ENCODE measurements around the gene FAM193B. TPM values are rescaled to one million over a fixed set of nuclear protein-coding genes. Genes with fewer than 3 reads are reported as not detected.

FAM193B gene
- total and polyA plus RNA-seq, 9 of the 15 experiments (the other 6 are each of a cell fraction or from before 2014, with no cell fraction given) = 4.4 to 76.4 (median 37.3) TPM

DNA sequence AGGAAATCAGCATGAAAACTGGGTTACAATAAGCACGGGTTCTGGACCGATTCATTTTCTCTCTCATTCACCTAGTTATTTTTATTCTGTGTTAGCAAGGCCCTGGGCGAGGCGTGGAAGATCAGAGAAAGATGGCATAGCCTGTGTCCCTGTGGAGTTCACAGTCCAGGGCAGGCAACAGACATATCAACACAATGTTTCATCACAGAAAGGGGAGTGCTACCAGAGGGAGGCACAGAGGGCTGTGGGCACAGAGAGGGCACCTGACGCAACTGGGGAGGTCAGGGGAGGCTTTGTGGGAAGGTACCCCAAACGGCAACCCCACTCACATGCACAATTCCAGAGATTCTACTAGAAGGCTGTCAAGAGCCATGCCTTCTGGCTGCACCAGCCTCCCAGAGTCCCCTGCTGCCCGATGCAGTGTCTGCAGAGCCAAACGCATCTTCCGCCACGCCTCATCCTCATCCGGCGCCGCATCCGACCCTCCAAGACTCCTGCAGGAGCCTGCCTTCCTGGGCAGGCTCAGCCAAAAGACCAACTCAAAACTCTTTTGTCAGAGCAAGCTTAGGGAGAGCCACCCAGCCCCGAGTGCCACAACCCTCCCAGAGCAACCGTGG, 1.4 kb downstream of the FAM193B start:
- CTCF ChIA-PET (ENCODE audit: low intra/inter-chr PET ratio) = no interaction called here

DNA sequence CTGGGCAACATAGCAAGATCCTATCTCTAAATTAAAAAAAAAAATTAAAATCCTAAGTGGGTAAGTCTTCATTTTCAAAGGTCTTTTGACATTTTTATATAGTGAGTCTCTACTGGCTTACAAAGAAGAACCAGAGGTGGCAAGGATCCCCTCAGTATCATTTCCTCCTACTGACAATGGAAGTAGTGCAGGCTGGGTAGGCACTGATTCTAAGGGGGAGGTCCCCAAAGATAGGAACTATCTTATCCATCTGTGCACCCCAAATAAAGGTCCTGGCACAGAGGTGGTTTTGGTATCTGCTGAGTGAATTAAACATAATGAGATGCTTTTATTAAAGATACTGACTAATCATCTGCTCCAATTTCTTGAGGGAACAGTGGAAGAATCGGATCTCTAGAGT, 4.2 kb downstream of the FAM193B start:
- peaks cover 66% of the 10 kb centered on the region for H3K79me2 ChIP-seq (ENCODE audit: control insufficient read depth, insufficient read depth, low read length)
- no peaks in the 10 kb centered on the region for H3K27me3 ChIP-seq (ENCODE audit: control insufficient read depth in 2 of 2, insufficient read depth in 2 of 2, low read length in 2 of 2)
- no peak overlapping the region for H3K9ac ChIP-seq (ENCODE audit: insufficient read depth in 1 of 2, low read depth in 2 of 2, low read length in 2 of 2)
- ChIA-PET CTCF (ENCODE audit: low intra/inter-chr PET ratio) (no interaction called here), POLR2A (no interaction called here)
- TF ChIP-seq EP400 (IDR thresholded peaks at IDR 0.05) = no peak
- H3K9me3 ChIP-seq (replicated peaks; ENCODE audit: control insufficient read depth, insufficient read depth, low read depth, low read length) = no peaks in the 10 kb centered on the region
- no peak overlapping the region for H3K4me3 ChIP-seq
- no peaks in the 10 kb centered on the region for H3K9me1 ChIP-seq (ENCODE audit: control insufficient read depth, insufficient read depth, low read length)
- DNase-seq (ENCODE audit: extremely low read depth in 1 of 4, low spot score in 3 of 4) (no peak), FAIRE-seq (no peak), ATAC-seq (no peak)
- no peak overlapping the region for H3K4me2 ChIP-seq (ENCODE audit: insufficient read depth, low read length)
- peaks cover 14 to 20% of the 10 kb centered on the region in 2 experiments; a peak in 4 of 5 replicates for H3K4me1 ChIP-seq (replicated peaks in 1 of 2; ENCODE audit: control insufficient read depth in 2 of 2, insufficient read depth in 2 of 2, low read length in 2 of 2)
- peaks cover 21% of the 10 kb centered on the region for H4K20me1 ChIP-seq (replicated peaks; ENCODE audit: control insufficient read depth, insufficient read depth, low read length)
- H3K27ac ChIP-seq (ENCODE audit: extremely low read depth, low read depth, low read length) = no peak overlapping the region
- H3K36me3 ChIP-seq (ENCODE audit: control insufficient read depth, insufficient read depth, low read length) = peaks cover 49% of the 10 kb centered on the region
- intact Hi-C loops (cut with micrococcal nuclease) (no loop called here), in situ Hi-C loops (cut with MboI) (no loop called here)
- 91% methylated on average over 1 of the region's 1 CpG for WGBS (ENCODE audit: insufficient coverage, low coverage, missing lambda C conversion rate)
- BruUV-seq (replicated peaks) = no TSS peak
- no peak overlapping the region for H2AFZ ChIP-seq (ENCODE audit: low read depth, low read length)

More for the DNA sequence above, 1.4 kb downstream of the FAM193B start:
- H3K27ac ChIP-seq (ENCODE audit: extremely low read depth, low read depth, low read length) = no peak overlapping the region
- FAIRE-seq = no peak
- 80% methylated on average over 15 of the region's 16 CpGs for WGBS (ENCODE audit: insufficient coverage, low coverage, missing lambda C conversion rate)
- DNase-seq (ENCODE audit: extremely low read depth in 1 of 4, low spot score in 3 of 4) = no peak
- peak overlapping the region; percentile 75 to 94; a peak in 3 of 4 replicates for H3K9ac ChIP-seq (ENCODE audit: insufficient read depth in 1 of 2, low read depth in 2 of 2, low read length in 2 of 2)
- H3K79me2 ChIP-seq (ENCODE audit: control insufficient read depth, insufficient read depth, low read length) = peaks cover 43% of the 10 kb centered on the region
- no peaks in the 10 kb centered on the region for H3K27me3 ChIP-seq (ENCODE audit: control insufficient read depth in 2 of 2, insufficient read depth in 2 of 2, low read length in 2 of 2)
- ATAC-seq = no peak
- H3K9me1 ChIP-seq (ENCODE audit: control insufficient read depth, insufficient read depth, low read length) = no peaks in the 10 kb centered on the region
- H3K9me3 ChIP-seq (replicated peaks; ENCODE audit: control insufficient read depth, insufficient read depth, low read depth, low read length) = no peaks in the 10 kb centered on the region
- H3K4me1 ChIP-seq (replicated peaks in 1 of 2; ENCODE audit: control insufficient read depth in 2 of 2, insufficient read depth in 2 of 2, low read length in 2 of 2) = peaks cover 18 to 35% of the 10 kb centered on the region in 2 experiments
- POLR2A ChIA-PET = interaction anchor here (0.6 to 1.6 kb wide), 5 partner anchors 8 to 39 kb away, joined by 3 to 6 read pairs (median 5); partner anchors contain the start of gene TMED9
- H3K4me2 ChIP-seq (ENCODE audit: insufficient read depth, low read length) = peak overlapping the region; percentile 76
- no peak overlapping the region for H2AFZ ChIP-seq (ENCODE audit: low read depth, low read length)
- H4K20me1 ChIP-seq (replicated peaks; ENCODE audit: control insufficient read depth, insufficient read depth, low read length) = peaks cover 17% of the 10 kb centered on the region
- peak overlapping the region; percentile 83 for H3K4me3 ChIP-seq
- in situ Hi-C loops (cut with MboI) = no loop called here
- H3K36me3 ChIP-seq (ENCODE audit: control insufficient read depth, insufficient read depth, low read length) = peaks cover 35% of the 10 kb centered on the region
- no TSS peak for BruUV-seq (replicated peaks)
- TF ChIP-seq TARDBP (IDR thresholded peaks at IDR 0.05) (no peak), RBFOX2 (IDR thresholded peaks at IDR 0.05; ENCODE audit: low read depth, low read length) (peak; percentile 58; the same call in 1 of the 2 replicates)
- intact Hi-C loops (cut with micrococcal nuclease) = no loop called here

Measured in K562 (cell line).